RWPE2 (cell line): ENCODE measurements around the gene MSI2.

Source experiments
- ATAC-seq: fragments of 200-7000 bp; cut with Tn5 transposase; 3 replicates; pipeline ENCODE4 v1.9.1; 2021; ENCODE audit warnings: low read depth
- DNase-seq: peaks from one replicate; pipeline ENCODE4 v3.0.0-alpha.2; 2020; ENCODE audit warnings: low spot score
- H3K27ac ChIP-seq: fragments of 450-650 bp; 2 replicates; pipeline ENCODE4 v1.5.1; 2017; ENCODE audit warnings: mild to moderate bottlenecking; ENCODE audit not compliant: poor library complexity, severe bottlenecking
- H3K27me3 ChIP-seq: fragments of 250-450 bp; sonication (Bioruptor Pico); 2 replicates; pipeline ENCODE4 v1.5.1; 2021; ENCODE audit warnings: mild to moderate bottlenecking, moderate library complexity; ENCODE audit not compliant: insufficient read depth, poor library complexity, severe bottlenecking
- H3K36me3 ChIP-seq: fragments of 250-450 bp; sonication (Bioruptor Pico); 2 replicates; pipeline ENCODE4 v1.5.1; 2020; ENCODE audit warnings: low read depth, mild to moderate bottlenecking, moderate library complexity
- H3K4me1 ChIP-seq: fragments of 250-450 bp; sonication (Bioruptor Pico); 2 replicates; pipeline ENCODE4 v1.5.1; 2021; ENCODE audit warnings: mild to moderate bottlenecking, moderate library complexity; ENCODE audit not compliant: insufficient read depth, poor library complexity, severe bottlenecking
- H3K4me3 ChIP-seq: fragments of 250-450 bp; sonication (Bioruptor Pico); 2 replicates; pipeline ENCODE4 v1.5.1; 2021; ENCODE audit warnings: mild to moderate bottlenecking, moderate library complexity; ENCODE audit not compliant: severe bottlenecking
- H3K9me3 ChIP-seq: fragments of 250-450 bp; sonication (Bioruptor Pico); 2 replicates; pipeline ENCODE4 v1.5.1; 2021; ENCODE audit warnings: mild to moderate bottlenecking, moderate library complexity; ENCODE audit not compliant: severe bottlenecking
- CTCF ChIP-seq: fragments of 450-650 bp; IDR thresholded peaks from one replicate; pipeline ENCODE4 v1.5.1; 2017; ENCODE audit warnings: mild to moderate bottlenecking, moderate library complexity; ENCODE audit not compliant: poor library complexity, severe bottlenecking

Gene MSI2

GRCh38 chr17:57276621-57277020 lies 20.3 kb downstream of the MSI2 start:
- Histone ChIP-seq H3K36me3 (peaks cover 36% of the 10 kb centered on the region), H3K9me3 (no peaks in the 10 kb centered on the region), H3K27ac (no peak overlapping the region), H3K4me3 (no peak overlapping the region), H3K4me1 (peaks cover 4% of the 10 kb centered on the region), H3K27me3 (no peaks in the 10 kb centered on the region)
- DNase-seq (no peak), ATAC-seq (no peak)
- TF ChIP-seq CTCF, result no peak

GRCh38 chr17:57277923-57278604 lies 21.7 kb downstream of the MSI2 start:
- Histone ChIP-seq H3K4me1 (peaks cover under 1% of the 10 kb centered on the region), H3K9me3 (no peaks in the 10 kb centered on the region), H3K27ac (no peak overlapping the region), H3K36me3 (peaks cover 37% of the 10 kb centered on the region), H3K27me3 (no peaks in the 10 kb centered on the region), H3K4me3 (no peak overlapping the region)
- TF ChIP-seq CTCF, result no peak
- DNase-seq (no peak), ATAC-seq (no peak)

- Histone ChIP-seq H3K27me3 (no peaks in the 10 kb centered on the region), H3K4me3 (no peak overlapping the region), H3K9me3 (no peaks in the 10 kb centered on the region), H3K27ac (no peak overlapping the region), H3K36me3 (peaks cover 32% of the 10 kb centered on the region), H3K4me1 (no peaks in the 10 kb centered on the region)
- no peak for TF ChIP-seq CTCF
- no peak for DNase-seq
- no peak for ATAC-seq
Observed at GRCh38 chr17:57278740-57279387, 22.5 kb downstream of the MSI2 start.

- no peak for TF ChIP-seq CTCF
- H3K4me1 ChIP-seq, result no peaks in the 10 kb centered on the region
- DNase-seq (no peak), ATAC-seq (no peak)
- H3K9me3 ChIP-seq, result no peaks in the 10 kb centered on the region
- H3K4me3 ChIP-seq, result no peak overlapping the region
- no peaks in the 10 kb centered on the region for H3K27me3 ChIP-seq
- no peak overlapping the region for H3K27ac ChIP-seq
- peaks cover 26% of the 10 kb centered on the region for H3K36me3 ChIP-seq
Observed at GRCh38 chr17:57279432-57279831, 23.1 kb downstream of the MSI2 start.

- Histone ChIP-seq H3K4me1 (no peaks in the 10 kb centered on the region), H3K27me3 (no peaks in the 10 kb centered on the region), H3K27ac (no peak overlapping the region), H3K36me3 (peaks cover 26% of the 10 kb centered on the region), H3K4me3 (no peak overlapping the region), H3K9me3 (no peaks in the 10 kb centered on the region)
- TF ChIP-seq CTCF, result no peak
- ATAC-seq, result no peak
- DNase-seq, result no peak
Observed at GRCh38 chr17:57281887-57282286, 25.6 kb downstream of the MSI2 start.
